Mesenchymal stem cell (in vitro differentiated cells and primary cell): ENCODE measurements around the gene SCN2B.

ENCODE experiments used
- DNase-seq: peaks from one replicate; pipeline ENCODE4 v3.0.0-alpha.2; 2013
- H2AFZ ChIP-seq: one replicate; pipeline ENCODE4 v1.6.1; 2013; ENCODE audit warnings: low read depth, mild to moderate bottlenecking, control low read depth, inconsistent platforms, low read length, moderate library complexity
- H2AK5ac ChIP-seq: 2 replicates; pipeline ENCODE4 v1.6.1; 2013; ENCODE audit warnings: low read length, moderate library complexity, mild to moderate bottlenecking, inconsistent platforms; ENCODE audit not compliant: severe bottlenecking
- H2BK120ac ChIP-seq: one replicate; pipeline ENCODE4 v1.6.1; 2013; ENCODE audit warnings: low read depth, mild to moderate bottlenecking, inconsistent platforms, low read length, moderate library complexity
- H2BK12ac ChIP-seq, 2 experiments: one replicate each; pipeline ENCODE4 v1.6.1; 2013; ENCODE audit warnings: inconsistent platforms in 2 of 2, low read length in 2 of 2, mild to moderate bottlenecking in 2 of 2, moderate library complexity in 2 of 2, control low read depth in 1 of 2
- H2BK15ac ChIP-seq: one replicate; pipeline ENCODE4 v1.6.1; 2013; ENCODE audit warnings: mild to moderate bottlenecking, low read depth, inconsistent platforms; ENCODE audit not compliant: poor library complexity, severe bottlenecking
- H2BK5ac ChIP-seq: 2 replicates; pipeline ENCODE4 v1.6.1; 2013; ENCODE audit warnings: low read depth, mild to moderate bottlenecking, low read length, control low read depth, inconsistent platforms; ENCODE audit not compliant: poor library complexity, severe bottlenecking
- H3K14ac ChIP-seq, 2 experiments: one replicate each; pipeline ENCODE4 v1.6.1; 2013; ENCODE audit warnings: inconsistent platforms in 2 of 2, low read length in 2 of 2, control low read depth in 1 of 2, mild to moderate bottlenecking in 1 of 2, moderate library complexity in 1 of 2
- H3K18ac ChIP-seq, 2 experiments: one replicate each; pipeline ENCODE4 v1.6.1; 2013; ENCODE audit warnings: inconsistent platforms in 2 of 2, low read length in 2 of 2, control low read depth in 1 of 2, low read depth in 1 of 2, mild to moderate bottlenecking in 1 of 2
- H3K23ac ChIP-seq, 2 experiments: one replicate each; pipeline ENCODE4 v1.6.1; 2013; ENCODE audit warnings: inconsistent platforms in 2 of 2, low read length in 2 of 2, mild to moderate bottlenecking in 2 of 2, moderate library complexity in 2 of 2, control low read depth in 1 of 2
- H3K27ac ChIP-seq: 2 replicates; pipeline ENCODE4 v1.5.1; 2013; ENCODE audit warnings: mild to moderate bottlenecking, moderate library complexity, low read length, control low read depth, inconsistent platforms; ENCODE audit not compliant: poor library complexity, severe bottlenecking
- H3K27me3 ChIP-seq, 2 experiments: 2 replicates each; pipeline versions ENCODE4 v1.6.1 to v1.7.0; 2013; ENCODE audit warnings: low read length in 2 of 2, mild to moderate bottlenecking in 2 of 2, moderate library complexity in 2 of 2, control low read depth in 1 of 2, inconsistent platforms in 1 of 2; ENCODE audit not compliant: control insufficient read depth in 1 of 2, insufficient read depth in 1 of 2
- H3K36me3 ChIP-seq, 2 experiments: 2 replicates each; pipeline versions ENCODE4 v1.6.1 to v1.7.0; 2013; ENCODE audit warnings: low read length in 2 of 2, control low read depth in 1 of 2, inconsistent platforms in 1 of 2, low read depth in 1 of 2, mild to moderate bottlenecking in 1 of 2; ENCODE audit not compliant: insufficient read depth in 2 of 2, control insufficient read depth in 1 of 2
- H3K4ac ChIP-seq, 2 experiments: one replicate each; pipeline ENCODE4 v1.6.1; 2013; ENCODE audit warnings: inconsistent platforms in 2 of 2, low read length in 2 of 2, mild to moderate bottlenecking in 2 of 2, moderate library complexity in 2 of 2, control low read depth in 1 of 2, low read depth in 1 of 2
- H3K4me1 ChIP-seq: 2 replicates; pipeline ENCODE4 v1.6.1; 2013; ENCODE audit warnings: low read depth, low read length, control low read depth; ENCODE audit not compliant: control insufficient read depth, insufficient read depth
- H3K4me2 ChIP-seq: 2 replicates; pipeline ENCODE4 v1.6.1; 2013; ENCODE audit warnings: low read length, mild to moderate bottlenecking, inconsistent platforms; ENCODE audit not compliant: poor library complexity, severe bottlenecking
- H3K4me3 ChIP-seq, 2 experiments: 2 replicates each; pipeline versions ENCODE4 v1.5.1 to v1.7.0; 2013; ENCODE audit warnings: low read length in 2 of 2, mild to moderate bottlenecking in 2 of 2, control low read depth in 1 of 2, low read depth in 1 of 2; ENCODE audit not compliant: insufficient read depth in 1 of 2
- H3K79me1 ChIP-seq: replicated peaks from 2 replicates; pipeline ENCODE4 v1.6.1; 2013; ENCODE audit warnings: mild to moderate bottlenecking, control low read depth, low read length, inconsistent platforms; ENCODE audit not compliant: poor library complexity, severe bottlenecking
- H3K9ac ChIP-seq: 2 replicates; pipeline ENCODE4 v1.7.0; 2013; ENCODE audit warnings: mild to moderate bottlenecking, low read length, moderate library complexity
- H3K9me3 ChIP-seq: 2 replicates; pipeline ENCODE4 v1.7.0; 2013; ENCODE audit warnings: mild to moderate bottlenecking, low read length; ENCODE audit not compliant: control insufficient read depth
- H4K8ac ChIP-seq: one replicate; pipeline ENCODE4 v1.6.1; 2013; ENCODE audit warnings: inconsistent platforms, mild to moderate bottlenecking, low read length, moderate library complexity
- H4K91ac ChIP-seq: one replicate; pipeline ENCODE4 v1.6.1; 2013; ENCODE audit warnings: mild to moderate bottlenecking, low read length, inconsistent platforms
- WGBS: methylation state at CpG from one replicate; pipeline ENCODE4 v1.1.7; 2013; ENCODE audit warnings: mixed read lengths; 5-methylcytosine and 5-hydroxymethylcytosine counted together

Gene SCN2B

GRCh38 chr11:118128310-118128709 is 48.1 kb downstream of the SCN2B start:
- Histone ChIP-seq H3K27me3 (peaks cover 23 to 53% of the 10 kb centered on the region in 2 experiments), H3K4me2 (no peak overlapping the region), H2BK5ac (no peak overlapping the region), H2BK120ac (no peak overlapping the region), H3K79me1 (no peaks in the 10 kb centered on the region), H3K9me3 (no peaks in the 10 kb centered on the region), H2BK12ac (no peak overlapping the region), H3K18ac (no peak overlapping the region), H2AK5ac (no peak overlapping the region), H3K36me3 (no peaks in the 10 kb centered on the region), H3K4me1 (no peaks in the 10 kb centered on the region), H3K23ac (no peak overlapping the region), H3K4ac (no peak overlapping the region), H2AFZ (no peak overlapping the region), H3K9ac (no peak overlapping the region), H3K4me3 (no peak overlapping the region), H2BK15ac (no peak overlapping the region), H4K91ac (no peak overlapping the region), H3K14ac (no peak overlapping the region), H3K27ac (no peak overlapping the region), H4K8ac (no peak overlapping the region)
- WGBS = 55% methylated on average over 4 of the region's 4 CpGs
- no peak for DNase-seq

- H3K4me1 ChIP-seq = no peaks in the 10 kb centered on the region
- H2AFZ ChIP-seq = no peak overlapping the region
- no peak overlapping the region for H3K23ac ChIP-seq
- no peak overlapping the region for H3K18ac ChIP-seq
- no peak overlapping the region for H3K4ac ChIP-seq
- H2BK12ac ChIP-seq = no peak overlapping the region
- H3K9me3 ChIP-seq = no peaks in the 10 kb centered on the region
- H3K27me3 ChIP-seq = peaks cover 18 to 47% of the 10 kb centered on the region in 2 experiments
- H3K27ac ChIP-seq = no peak overlapping the region
- H2BK5ac ChIP-seq = no peak overlapping the region
- H3K4me2 ChIP-seq = no peak overlapping the region
- H3K14ac ChIP-seq = no peak overlapping the region
- no peaks in the 10 kb centered on the region for H3K36me3 ChIP-seq
- no peak overlapping the region for H4K91ac ChIP-seq
- no peak overlapping the region for H4K8ac ChIP-seq
- WGBS = 90% methylated on average over 6 of the region's 7 CpGs
- H3K79me1 ChIP-seq = no peaks in the 10 kb centered on the region
- no peak for DNase-seq
- H3K9ac ChIP-seq = no peak overlapping the region
- no peak overlapping the region for H2BK15ac ChIP-seq
- H3K4me3 ChIP-seq = no peak overlapping the region
- no peak overlapping the region for H2BK120ac ChIP-seq
- H2AK5ac ChIP-seq = no peak overlapping the region
Observed at GRCh38 chr11:118126082-118126838, 50.2 kb downstream of the SCN2B start.

- H3K4ac ChIP-seq = no peak overlapping the region
- H4K8ac ChIP-seq = no peak overlapping the region
- H3K36me3 ChIP-seq = no peaks in the 10 kb centered on the region
- H3K9ac ChIP-seq = no peak overlapping the region
- no peaks in the 10 kb centered on the region for H3K9me3 ChIP-seq
- WGBS = 83% methylated on average over 8 of the region's 8 CpGs
- H2AFZ ChIP-seq = no peak overlapping the region
- H4K91ac ChIP-seq = no peak overlapping the region
- H2BK12ac ChIP-seq = no peak overlapping the region
- no peak overlapping the region for H3K4me3 ChIP-seq
- no peak overlapping the region for H3K27ac ChIP-seq
- H2AK5ac ChIP-seq = no peak overlapping the region
- no peak overlapping the region for H2BK15ac ChIP-seq
- H3K79me1 ChIP-seq = no peaks in the 10 kb centered on the region
- H3K4me2 ChIP-seq = no peak overlapping the region
- peaks cover 22 to 38% of the 10 kb centered on the region in 2 experiments for H3K27me3 ChIP-seq
- H3K14ac ChIP-seq = no peak overlapping the region
- no peak overlapping the region for H2BK5ac ChIP-seq
- no peak overlapping the region for H2BK120ac ChIP-seq
- DNase-seq = no peak
- no peak overlapping the region for H3K23ac ChIP-seq
- no peaks in the 10 kb centered on the region for H3K4me1 ChIP-seq
- no peak overlapping the region for H3K18ac ChIP-seq
Observed at GRCh38 chr11:118124929-118125535, 51.4 kb downstream of the SCN2B start.

GRCh38 chr11:118120793-118121192 is 55.6 kb downstream of the SCN2B start:
- Histone ChIP-seq H2BK5ac (no peak overlapping the region), H4K91ac (no peak overlapping the region), H3K18ac (no peak overlapping the region), H3K4ac (no peak overlapping the region), H2BK120ac (no peak overlapping the region), H3K9ac (no peak overlapping the region), H2BK12ac (no peak overlapping the region), H3K14ac (no peak overlapping the region), H3K23ac (no peak overlapping the region), H3K4me3 (no peak overlapping the region), H2AFZ (no peak overlapping the region), H3K36me3 (no peaks in the 10 kb centered on the region), H2BK15ac (no peak overlapping the region), H3K4me1 (no peaks in the 10 kb centered on the region), H3K27ac (no peak overlapping the region), H2AK5ac (no peak overlapping the region), H3K9me3 (no peaks in the 10 kb centered on the region), H3K27me3 (peaks cover 37 to 45% of the 10 kb centered on the region in 2 experiments), H4K8ac (no peak overlapping the region), H3K79me1 (no peaks in the 10 kb centered on the region), H3K4me2 (no peak overlapping the region)
- 100% methylated on average over 1 of the region's 1 CpG for WGBS
- no peak for DNase-seq
